Uterus (tissue), 2 donors: ENCODE measurements around the gene VAT1L.

Source experiments
- CTCF ChIP-seq, 4 experiments: fragments of 200-600 bp in 2 of 4; fragments of 450-650 bp in 2 of 4; sonication (generic) in 2 of 4; IDR thresholded peaks; one replicate each; pipeline ENCODE4 v1.5.1; 2016 to 2019; ENCODE audit warnings: antibody characterized with exemption in 4 of 4, mild to moderate bottlenecking in 2 of 4, moderate library complexity in 1 of 4
- POLR2A ChIP-seq, 2 donors: fragments of 450-650 bp; IDR thresholded peaks; one replicate each; pipeline ENCODE4 v1.6.1; 2016; ENCODE audit warnings: antibody characterized with exemption in 2 of 2, mild to moderate bottlenecking in 1 of 2, moderate library complexity in 1 of 2

DNA sequence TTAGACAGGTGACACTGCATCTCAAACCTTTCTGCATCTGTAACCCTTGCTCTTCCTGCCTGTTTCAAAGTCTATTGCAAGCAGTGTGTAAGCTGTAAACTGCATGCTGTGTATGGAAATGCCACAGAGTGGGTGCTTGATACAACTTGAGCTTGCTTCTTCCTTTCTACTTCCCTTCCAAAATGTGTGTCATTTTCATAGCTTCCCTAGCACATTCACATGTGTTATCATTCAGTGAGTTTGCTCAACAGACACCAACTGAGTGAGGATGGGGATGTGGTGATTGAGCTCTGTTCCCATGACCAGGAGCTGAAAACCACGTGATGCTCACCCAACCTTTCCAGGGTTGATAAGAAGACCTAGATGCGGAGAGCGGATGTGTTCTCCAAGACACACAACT is 111.1 kb downstream of the VAT1L start:
- TF ChIP-seq CTCF (IDR thresholded peaks at IDR 0.05) (no peak), POLR2A (IDR thresholded peaks at IDR 0.05) (no peak)
